Liver (tissue), 9 donors: ENCODE results near the gene RAB34. TPM values are rescaled to one million over a fixed set of nuclear protein-coding genes. Genes with fewer than 3 reads are reported as not detected.

ENCODE experiments used
- DNase-seq: peaks from one replicate; pipeline ENCODE4 v3.0.0-alpha.2; 2017; ENCODE audit warnings: low spot score
- H3K27ac ChIP-seq, 2 donors: one replicate each; pipeline ENCODE4 v1.7.0; 2013; ENCODE audit warnings: inconsistent platforms in 2 of 2, low read length in 2 of 2, control low read depth in 1 of 2, low read depth in 1 of 2, mild to moderate bottlenecking in 1 of 2
- H3K27me3 ChIP-seq, 4 donors: one replicate each; pipeline versions ENCODE4 v1.6.1 to v1.7.0; 2013; ENCODE audit warnings: low read length in 3 of 4, inconsistent platforms in 1 of 4, mild to moderate bottlenecking in 1 of 4, moderate library complexity in 1 of 4; ENCODE audit not compliant: control insufficient read depth in 4 of 4, insufficient read depth in 4 of 4
- H3K36me3 ChIP-seq, 4 donors: one replicate each; pipeline versions ENCODE4 v1.6.1 to v1.7.0; 2013; ENCODE audit warnings: low read length in 3 of 4, mild to moderate bottlenecking in 3 of 4, low read depth in 1 of 4, moderate library complexity in 1 of 4; ENCODE audit not compliant: control insufficient read depth in 4 of 4, insufficient read depth in 3 of 4
- H3K4me1 ChIP-seq, 4 donors: one replicate each; pipeline versions ENCODE4 v1.6.1 to v1.7.0; 2013; ENCODE audit warnings: low read length in 3 of 4, mild to moderate bottlenecking in 3 of 4, moderate library complexity in 1 of 4; ENCODE audit not compliant: control insufficient read depth in 4 of 4, insufficient read depth in 4 of 4
- H3K4me3 ChIP-seq, 3 donors: one replicate each; pipeline versions ENCODE4 v1.6.1 to v1.7.0; 2013; ENCODE audit warnings: low read length in 3 of 3, control low read depth in 1 of 3, low read depth in 1 of 3, mild to moderate bottlenecking in 1 of 3
- H3K9ac ChIP-seq, 2 donors: one replicate each; pipeline ENCODE4 v1.7.0; 2013; ENCODE audit warnings: low read length in 2 of 2, mild to moderate bottlenecking in 2 of 2, moderate library complexity in 2 of 2, control low read depth in 1 of 2, low read depth in 1 of 2
- H3K9me3 ChIP-seq, 4 donors: one replicate each; pipeline versions ENCODE4 v1.6.1 to v1.7.0; 2013; ENCODE audit warnings: low read length in 3 of 4; ENCODE audit not compliant: control insufficient read depth in 4 of 4
- EGR1 ChIP-seq, 2 donors: IDR thresholded peaks; 2 replicates each; pipeline ENCODE4 v1.6.1; 2016 to 2018; ENCODE audit warnings: antibody characterized with exemption in 2 of 2, low read depth in 2 of 2
- FOXA1 ChIP-seq: IDR thresholded peaks from 2 replicates; pipeline ENCODE4 v1.6.1; 2016; ENCODE audit warnings: antibody characterized with exemption
- FOXA2 ChIP-seq: IDR thresholded peaks from 2 replicates; pipeline ENCODE4 v1.6.1; 2016; ENCODE audit warnings: antibody characterized with exemption
- GABPA ChIP-seq, 2 donors: IDR thresholded peaks in 1 of 2; conservative IDR thresholded peaks in 1 of 2; 2 replicates each; pipeline ENCODE4 v1.6.1; 2016; ENCODE audit warnings: antibody characterized with exemption in 2 of 2, mild to moderate bottlenecking in 1 of 2, moderate library complexity in 1 of 2
- HNF4A ChIP-seq, 2 donors: conservative IDR thresholded peaks; 2 replicates each; pipeline ENCODE4 v1.6.1; 2016; ENCODE audit warnings: antibody characterized with exemption in 2 of 2, mild to moderate bottlenecking in 2 of 2
- NR2F2 ChIP-seq: IDR thresholded peaks from 2 replicates; pipeline ENCODE4 v1.6.1; 2016; ENCODE audit warnings: antibody characterized with exemption
- RAD21 ChIP-seq, 2 donors: IDR thresholded peaks; 2 replicates each; pipeline ENCODE4 v1.6.1; 2016; ENCODE audit warnings: antibody characterized with exemption in 2 of 2, mild to moderate bottlenecking in 2 of 2
- RXRA ChIP-seq, 2 donors: IDR thresholded peaks; 2 replicates each; pipeline ENCODE4 v1.6.1; 2017 to 2018; ENCODE audit warnings: antibody characterized with exemption in 2 of 2, mild to moderate bottlenecking in 1 of 2
- YY1 ChIP-seq: IDR thresholded peaks from 2 replicates; pipeline ENCODE4 v1.6.1; 2016; ENCODE audit warnings: antibody characterized with exemption, mild to moderate bottlenecking
- WGBS: extraction: QIAGEN DNeasy Blood & Tissue Kit; methylation state at CpG from one replicate; pipeline ENCODE4 v1.1.7; 2013; 5-methylcytosine and 5-hydroxymethylcytosine counted together
- polyA plus RNA-seq, 2 donors: library from polyadenylated mRNA; stranded (reverse) in 1 of 2; unstranded in 1 of 2; fragments of 200-250 nt in 1 of 2; fragments of >200 nt in 1 of 2; fragmentation: Nextera tagmentation in 1 of 2; extraction: Ambion mirVana in 1 of 2; gene quantifications; one replicate each; pipeline versions ENCODE4 v1.2.1 to v1.2.3, GENCODE V29; 2013 to 2015
- total RNA-seq, 2 donors: library from RNA; depleted of rRNA; stranded (reverse); fragments of >200 nt; gene quantifications; one replicate each; pipeline ENCODE4 v1.2.3, GENCODE V29; 2014
- TF ChIP-seq, protein P1 (sequence below): IDR thresholded peaks from 2 replicates; pipeline ENCODE4 v1.6.1; 2016; ENCODE audit warnings: antibody characterized with exemption, mild to moderate bottlenecking
- TF ChIP-seq, protein P2 (sequence below): IDR thresholded peaks from 2 replicates; pipeline ENCODE4 v1.6.1; 2016; ENCODE audit warnings: antibody characterized with exemption
- donor health status: healthy.
- donor health status: healthy.
- donor health status: healthy.
- donor health status: healthy.
- donor health status: healthy.

The RAB34 gene
- total and polyA plus RNA-seq, 4 donors, result 4.5 to 14.3 (median 7.6) TPM

DNA sequence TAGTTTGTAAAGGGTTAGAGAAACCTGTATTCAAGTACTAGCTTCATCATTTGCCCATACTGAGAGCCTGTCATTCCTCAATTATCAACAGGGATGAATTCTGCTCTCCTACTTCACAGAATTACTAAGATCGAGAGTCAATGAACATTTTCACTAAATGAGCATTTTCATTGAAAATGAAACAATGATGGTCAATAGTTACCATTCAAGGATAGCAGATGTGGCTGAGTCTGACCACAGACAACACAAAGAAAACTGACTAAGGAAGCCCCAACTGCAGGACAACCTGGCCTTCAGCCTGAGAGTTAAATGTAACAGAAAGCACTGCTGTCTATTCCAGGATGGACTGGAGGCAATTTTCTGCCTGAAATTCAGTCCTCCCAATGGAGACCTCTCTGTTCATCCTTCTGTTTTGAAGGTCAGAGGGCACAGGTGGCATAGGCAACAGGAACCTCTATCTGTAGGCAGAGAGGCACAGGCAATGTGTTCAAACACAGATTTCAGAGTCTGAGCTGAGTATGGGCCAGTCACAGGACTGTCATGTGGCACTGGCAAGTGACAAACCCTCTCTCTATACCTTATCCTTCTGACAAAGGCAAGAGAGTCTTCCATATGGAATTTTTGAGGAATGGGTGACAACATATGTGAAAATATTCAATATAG, 45.6 kb upstream of the RAB34 start (continued):
- no peak for TF ChIP-seq FOXA2
- TF ChIP-seq FOXA1, result no peak

DNA sequence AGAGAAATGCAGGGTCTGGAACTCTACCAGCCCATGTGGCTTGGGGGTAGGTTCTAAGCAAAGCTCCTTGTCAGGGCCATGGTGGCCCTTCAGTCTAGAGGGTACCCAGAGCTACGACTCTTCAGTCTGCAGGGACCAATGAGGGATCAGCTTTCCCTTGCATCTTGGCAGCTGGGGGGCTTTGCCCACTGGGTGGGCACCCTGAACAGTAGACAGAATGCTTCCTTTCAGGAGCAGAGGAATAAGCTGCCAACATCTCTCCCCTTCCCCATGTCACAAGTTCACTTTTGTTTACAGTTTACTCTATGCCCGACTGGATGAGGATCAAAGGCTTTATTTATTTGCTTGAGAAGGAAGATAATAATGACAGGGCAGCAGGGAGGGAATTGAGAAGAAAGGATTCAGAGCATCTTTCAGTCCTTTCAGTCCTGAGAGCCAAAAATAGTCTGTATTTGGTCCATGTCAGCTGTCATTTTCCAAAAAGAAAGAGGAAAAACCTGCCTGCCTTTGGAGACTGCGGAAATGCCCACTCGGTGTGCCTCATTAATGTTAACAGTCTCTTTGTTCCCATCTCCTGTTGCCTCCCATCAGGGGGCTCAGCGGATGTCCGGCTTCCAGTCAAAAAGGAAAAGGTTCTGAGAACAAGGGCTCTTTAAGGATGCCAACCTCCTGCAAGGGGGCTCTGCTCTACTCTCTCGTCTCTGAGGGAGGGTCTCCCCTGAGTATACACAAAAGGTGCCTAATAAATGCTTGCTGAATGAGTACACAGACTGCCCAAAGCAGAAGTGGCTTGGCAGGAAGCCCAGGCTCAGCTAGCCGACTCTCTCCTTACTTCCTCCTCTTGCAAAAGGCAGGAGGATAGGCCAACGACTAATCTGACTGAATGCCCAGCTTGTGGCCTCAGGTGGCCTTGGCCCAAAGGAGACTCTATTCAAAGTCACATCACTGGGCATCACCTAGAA, 43.2 kb upstream of the RAB34 start:
- Histone ChIP-seq H3K9ac (no peak overlapping the region), H3K27me3 (no peaks in the 10 kb centered on the region), H3K9me3 (no peaks in the 10 kb centered on the region), H3K4me1 (peaks cover 0 to 11% (median 7%) of the 10 kb centered on the region in 4 donors), H3K36me3 (peaks cover 7 to 30% (median 13%) of the 10 kb centered on the region in 4 donors), H3K4me3 (no peak overlapping the region), H3K27ac (no peak overlapping the region)
- peak; percentile 25 to 38 for TF ChIP-seq HNF4A (conservative IDR thresholded peaks at IDR 0.05)
- TF ChIP-seq RAD21 (IDR thresholded peaks at IDR 0.05), result peak in 1 of 2 donors; percentile 47
- TF ChIP-seq NR2F2, result no peak
- TF ChIP-seq YY1, result no peak
- peak in 1 of 2 donors; percentile 34 for TF ChIP-seq GABPA (IDR thresholded peaks at IDR 0.05 in 1 of 2, conservative IDR thresholded peaks at IDR 0.05 in 1 of 2)
- TF ChIP-seq RXRA (IDR thresholded peaks at IDR 0.05), result peak; percentile 65 to 76
- no peak for TF ChIP-seq EGR1 (IDR thresholded peaks at IDR 0.05; ENCODE audit: low read depth in 2 of 2)
- TF ChIP-seq, protein P1, sequence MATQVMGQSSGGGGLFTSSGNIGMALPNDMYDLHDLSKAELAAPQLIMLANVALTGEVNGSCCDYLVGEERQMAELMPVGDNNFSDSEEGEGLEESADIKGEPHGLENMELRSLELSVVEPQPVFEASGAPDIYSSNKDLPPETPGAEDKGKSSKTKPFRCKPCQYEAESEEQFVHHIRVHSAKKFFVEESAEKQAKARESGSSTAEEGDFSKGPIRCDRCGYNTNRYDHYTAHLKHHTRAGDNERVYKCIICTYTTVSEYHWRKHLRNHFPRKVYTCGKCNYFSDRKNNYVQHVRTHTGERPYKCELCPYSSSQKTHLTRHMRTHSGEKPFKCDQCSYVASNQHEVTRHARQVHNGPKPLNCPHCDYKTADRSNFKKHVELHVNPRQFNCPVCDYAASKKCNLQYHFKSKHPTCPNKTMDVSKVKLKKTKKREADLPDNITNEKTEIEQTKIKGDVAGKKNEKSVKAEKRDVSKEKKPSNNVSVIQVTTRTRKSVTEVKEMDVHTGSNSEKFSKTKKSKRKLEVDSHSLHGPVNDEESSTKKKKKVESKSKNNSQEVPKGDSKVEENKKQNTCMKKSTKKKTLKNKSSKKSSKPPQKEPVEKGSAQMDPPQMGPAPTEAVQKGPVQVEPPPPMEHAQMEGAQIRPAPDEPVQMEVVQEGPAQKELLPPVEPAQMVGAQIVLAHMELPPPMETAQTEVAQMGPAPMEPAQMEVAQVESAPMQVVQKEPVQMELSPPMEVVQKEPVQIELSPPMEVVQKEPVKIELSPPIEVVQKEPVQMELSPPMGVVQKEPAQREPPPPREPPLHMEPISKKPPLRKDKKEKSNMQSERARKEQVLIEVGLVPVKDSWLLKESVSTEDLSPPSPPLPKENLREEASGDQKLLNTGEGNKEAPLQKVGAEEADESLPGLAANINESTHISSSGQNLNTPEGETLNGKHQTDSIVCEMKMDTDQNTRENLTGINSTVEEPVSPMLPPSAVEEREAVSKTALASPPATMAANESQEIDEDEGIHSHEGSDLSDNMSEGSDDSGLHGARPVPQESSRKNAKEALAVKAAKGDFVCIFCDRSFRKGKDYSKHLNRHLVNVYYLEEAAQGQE, result no peak
- 45% methylated on average over 9 of the region's 9 CpGs for WGBS
- DNase-seq, result no peak

DNA sequence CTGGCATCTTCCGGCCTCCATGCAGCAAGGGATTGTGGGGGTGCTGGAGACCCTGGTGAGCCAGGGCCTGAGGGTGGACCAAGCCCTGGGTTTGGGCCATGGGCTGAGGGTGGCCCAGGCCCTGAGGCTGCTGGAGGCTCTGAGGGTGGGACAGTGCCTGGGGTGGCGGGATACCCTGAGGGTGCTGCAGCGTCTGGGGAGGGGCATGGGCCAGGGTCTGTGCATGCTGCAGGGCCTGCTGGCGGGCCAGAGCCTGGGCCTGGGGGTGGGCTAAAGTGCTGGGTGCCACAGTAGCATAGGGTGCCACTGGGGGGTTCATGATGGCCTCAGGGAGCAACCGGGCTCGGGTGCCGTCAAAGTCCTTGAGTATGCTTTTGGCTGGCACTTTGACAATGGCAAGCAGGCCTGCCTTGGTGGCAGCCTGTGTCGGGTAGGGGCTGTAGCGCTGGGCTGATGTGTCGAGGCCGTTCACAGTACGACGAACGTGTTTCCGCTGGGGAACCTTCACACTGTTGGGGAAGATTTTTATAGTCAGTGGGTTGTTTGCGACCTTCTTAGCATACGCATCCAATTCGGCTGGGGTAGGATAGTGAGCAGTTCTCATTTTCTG, 41.7 kb upstream of the RAB34 start:
- Histone ChIP-seq H3K9me3 (no peaks in the 10 kb centered on the region), H3K36me3 (peaks cover 4 to 27% (median 8%) of the 10 kb centered on the region in 4 donors), H3K4me1 (peaks cover 0 to 11% (median 7%) of the 10 kb centered on the region in 4 donors), H3K4me3 (no peak overlapping the region), H3K27ac (no peak overlapping the region), H3K27me3 (no peaks in the 10 kb centered on the region), H3K9ac (no peak overlapping the region)
- 95% methylated on average over 18 of the region's 18 CpGs for WGBS
- TF ChIP-seq RXRA (IDR thresholded peaks at IDR 0.05) (no peak), FOXA2 (no peak), GABPA (IDR thresholded peaks at IDR 0.05 in 1 of 2, conservative IDR thresholded peaks at IDR 0.05 in 1 of 2) (no peak), EGR1 (IDR thresholded peaks at IDR 0.05; ENCODE audit: low read depth in 2 of 2) (no peak), FOXA1 (no peak)
- TF ChIP-seq, protein P2, sequence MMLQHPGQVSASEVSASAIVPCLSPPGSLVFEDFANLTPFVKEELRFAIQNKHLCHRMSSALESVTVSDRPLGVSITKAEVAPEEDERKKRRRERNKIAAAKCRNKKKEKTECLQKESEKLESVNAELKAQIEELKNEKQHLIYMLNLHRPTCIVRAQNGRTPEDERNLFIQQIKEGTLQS, result no peak
- DNase-seq, result no peak
